Choroid plexus epithelial cell (primary cell): ENCODE measurements around the gene TRIM33.
A peak's percentile ranks its signal among the peaks of the same experiment; 100 is the strongest.

Experiments
- DNase-seq: peaks from one replicate; pipeline ENCODE4 v3.0.0-alpha.2; 2010; ENCODE audit warnings: low read depth
- H3K4me3 ChIP-seq: 2 replicates; pipeline ENCODE4 v1.5.1; 2011; ENCODE audit warnings: low read depth, mild to moderate bottlenecking, control low read depth, low read length, moderate library complexity
- TF ChIP-seq, protein P1 (sequence below): conservative IDR thresholded peaks from 2 replicates; pipeline ENCODE4 v1.5.1; 2011; ENCODE audit warnings: low read depth, mild to moderate bottlenecking, control low read depth, inconsistent platforms, low read length, moderate library complexity

TRIM33 gene

DNA sequence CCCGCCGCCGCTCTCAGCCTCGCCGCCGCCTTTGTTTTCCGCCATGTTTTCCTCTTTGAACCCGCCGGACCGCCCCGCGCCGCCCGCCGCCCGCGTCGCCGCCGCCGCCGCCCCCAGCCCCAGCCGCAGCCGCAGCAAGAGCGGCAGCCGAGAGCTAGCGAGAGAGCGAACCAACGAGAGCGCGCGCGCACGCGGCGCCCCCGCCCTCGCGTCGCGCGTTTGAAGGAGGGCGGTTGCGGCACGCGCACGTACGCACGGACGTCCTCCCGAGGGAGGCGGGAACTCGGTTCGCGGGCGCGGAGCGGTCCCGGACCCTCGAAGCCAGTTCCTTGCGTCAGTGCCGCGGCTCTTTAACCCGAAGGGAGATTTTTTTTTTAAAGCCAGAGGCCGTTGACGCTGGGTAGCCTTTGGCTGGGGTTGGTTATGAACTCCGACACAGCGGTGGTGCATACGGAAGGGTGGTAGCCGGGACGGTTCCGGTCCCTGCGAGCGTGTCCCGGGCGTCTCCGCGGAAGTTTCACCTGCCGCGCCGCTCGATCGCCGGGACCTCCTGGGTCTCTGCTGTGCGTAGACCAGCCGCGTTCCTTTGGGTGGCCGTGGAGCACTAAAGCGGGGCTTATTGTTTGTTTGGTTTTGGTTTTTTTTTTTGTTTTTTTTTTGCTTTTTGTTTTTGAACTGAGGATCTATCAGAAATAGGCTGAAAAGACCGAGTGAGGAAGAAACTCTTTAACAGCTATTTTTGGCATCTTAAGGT lies at the start of gene TRIM33:
Gene TRIM33 (minus strand): TSS at position 172 of the 754 bp plus-strand sequence. CDS start 127 bp downstream, at position 45.
- peak within 1 kb of the TSS; percentile 99 for H3K4me3 ChIP-seq
- TF ChIP-seq, protein P1, sequence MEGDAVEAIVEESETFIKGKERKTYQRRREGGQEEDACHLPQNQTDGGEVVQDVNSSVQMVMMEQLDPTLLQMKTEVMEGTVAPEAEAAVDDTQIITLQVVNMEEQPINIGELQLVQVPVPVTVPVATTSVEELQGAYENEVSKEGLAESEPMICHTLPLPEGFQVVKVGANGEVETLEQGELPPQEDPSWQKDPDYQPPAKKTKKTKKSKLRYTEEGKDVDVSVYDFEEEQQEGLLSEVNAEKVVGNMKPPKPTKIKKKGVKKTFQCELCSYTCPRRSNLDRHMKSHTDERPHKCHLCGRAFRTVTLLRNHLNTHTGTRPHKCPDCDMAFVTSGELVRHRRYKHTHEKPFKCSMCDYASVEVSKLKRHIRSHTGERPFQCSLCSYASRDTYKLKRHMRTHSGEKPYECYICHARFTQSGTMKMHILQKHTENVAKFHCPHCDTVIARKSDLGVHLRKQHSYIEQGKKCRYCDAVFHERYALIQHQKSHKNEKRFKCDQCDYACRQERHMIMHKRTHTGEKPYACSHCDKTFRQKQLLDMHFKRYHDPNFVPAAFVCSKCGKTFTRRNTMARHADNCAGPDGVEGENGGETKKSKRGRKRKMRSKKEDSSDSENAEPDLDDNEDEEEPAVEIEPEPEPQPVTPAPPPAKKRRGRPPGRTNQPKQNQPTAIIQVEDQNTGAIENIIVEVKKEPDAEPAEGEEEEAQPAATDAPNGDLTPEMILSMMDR: no peak

DNA sequence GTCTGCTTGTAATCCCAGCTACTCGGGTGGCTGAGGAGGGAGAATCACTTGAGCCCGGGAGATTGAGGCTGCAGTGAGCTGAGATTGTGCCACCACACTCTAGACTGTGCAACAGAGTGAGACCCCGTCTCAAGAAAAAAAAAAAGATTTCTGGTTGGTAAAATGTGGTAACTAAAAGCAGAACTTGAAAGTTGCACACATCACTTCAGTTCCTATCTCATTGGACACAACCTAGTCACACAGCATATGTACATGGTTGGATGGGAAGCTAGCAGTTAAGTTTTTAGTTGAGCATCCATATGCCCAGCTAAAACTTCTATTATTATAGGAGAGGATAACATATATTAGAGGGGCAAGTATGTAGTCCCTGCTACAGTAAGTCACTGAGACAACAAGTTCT lies 48.4 kb upstream of the TRIM33 start:
- no peak overlapping the region for H3K4me3 ChIP-seq
- DNase-seq: no peak
- TF ChIP-seq, protein P1: no peak

More for the DNA sequence above, at the start of gene TRIM33:
- DNase-seq: peak; percentile 95

DNA sequence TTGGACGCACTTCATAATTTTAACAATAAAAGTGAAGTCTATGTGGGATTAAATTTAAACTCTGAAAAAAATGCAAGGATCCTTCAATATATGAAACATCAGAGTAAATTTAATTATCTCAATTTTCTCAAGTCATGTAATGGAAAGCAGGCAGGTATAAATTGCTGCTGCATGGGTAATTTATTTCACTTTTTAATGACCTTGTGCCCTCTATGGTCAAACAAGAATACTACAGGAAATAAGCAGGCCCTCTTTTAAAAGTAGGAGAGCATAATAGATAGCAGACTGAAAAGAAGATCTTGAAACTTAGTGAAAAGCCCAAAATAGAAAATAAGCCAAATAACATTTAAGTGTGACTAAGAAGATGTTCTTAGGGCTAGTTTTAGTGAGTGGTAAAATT lies 47.5 kb upstream of the TRIM33 start:
- TF ChIP-seq, protein P1: no peak
- H3K4me3 ChIP-seq: no peak overlapping the region
- peak; percentile 26 for DNase-seq

DNA sequence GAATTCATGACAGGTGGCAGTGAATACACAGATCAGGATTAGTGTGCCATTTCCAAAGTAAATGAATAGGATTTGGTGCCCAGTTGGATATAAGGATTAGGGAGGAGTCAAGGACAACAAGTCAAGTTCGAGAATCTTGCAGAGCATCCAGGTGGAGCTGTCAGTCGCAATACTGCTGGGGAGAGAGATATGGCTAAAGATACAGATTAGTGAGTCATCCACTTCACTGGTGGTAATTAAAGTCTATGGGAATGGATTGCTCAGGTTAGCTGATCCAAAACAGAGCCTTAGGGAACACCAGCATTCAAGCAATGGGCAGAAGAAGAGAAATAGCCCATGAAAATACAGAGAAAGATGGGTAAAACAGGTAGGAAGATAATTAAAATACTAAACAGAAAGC lies 43.6 kb upstream of the TRIM33 start:
- no peak for DNase-seq
- no peak overlapping the region for H3K4me3 ChIP-seq
- TF ChIP-seq, protein P1: no peak

DNA sequence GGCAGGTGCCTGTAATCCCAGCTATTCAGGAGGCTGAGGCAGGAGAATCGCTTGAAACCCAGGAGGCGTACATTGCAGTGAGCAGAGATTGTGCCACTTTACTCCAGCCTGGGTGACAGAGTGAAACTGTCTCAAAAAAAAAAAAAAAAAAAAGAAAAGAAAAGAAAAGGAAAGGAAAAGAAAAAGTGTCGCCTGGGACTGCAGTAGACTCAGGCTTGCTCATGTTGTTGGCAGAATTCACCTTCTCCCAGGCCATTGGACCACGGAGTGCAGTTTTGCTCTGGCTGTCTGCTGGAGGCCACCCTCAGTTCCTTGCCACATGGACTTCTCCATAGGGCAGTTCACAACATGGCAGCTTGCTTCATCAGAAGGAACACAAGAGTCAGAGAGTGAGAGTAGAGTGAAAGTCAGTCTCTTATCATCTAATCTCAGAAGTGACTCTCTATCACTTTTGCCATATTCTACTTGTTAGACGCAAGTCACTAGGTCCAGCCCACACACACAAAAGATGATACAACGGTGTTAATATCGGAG lies 41.2 kb upstream of the TRIM33 start:
- TF ChIP-seq, protein P1: no peak
- DNase-seq: no peak
- H3K4me3 ChIP-seq: no peak overlapping the region

DNA sequence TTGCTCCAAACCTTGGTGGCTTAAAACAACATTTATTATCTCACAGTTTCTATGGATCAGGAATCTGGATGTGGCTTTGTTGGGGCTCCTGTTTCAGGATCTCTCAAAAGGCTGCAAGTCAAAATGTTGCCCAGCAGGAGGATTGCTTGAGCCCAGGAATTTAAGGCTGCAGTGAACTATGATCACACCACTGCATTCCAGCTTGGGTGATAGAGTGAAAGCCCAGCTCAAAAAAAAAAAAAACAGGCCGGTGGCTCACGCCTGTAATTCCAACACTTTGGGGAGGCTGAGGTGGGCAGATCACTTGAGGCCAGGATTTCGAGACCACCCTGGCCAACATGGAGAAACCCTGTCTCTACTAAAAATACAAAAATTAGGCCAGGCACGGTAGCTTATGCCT lies 40.4 kb upstream of the TRIM33 start:
- peak; percentile 20 for DNase-seq
- TF ChIP-seq, protein P1: peak; percentile 9
- no peak overlapping the region for H3K4me3 ChIP-seq

DNA sequence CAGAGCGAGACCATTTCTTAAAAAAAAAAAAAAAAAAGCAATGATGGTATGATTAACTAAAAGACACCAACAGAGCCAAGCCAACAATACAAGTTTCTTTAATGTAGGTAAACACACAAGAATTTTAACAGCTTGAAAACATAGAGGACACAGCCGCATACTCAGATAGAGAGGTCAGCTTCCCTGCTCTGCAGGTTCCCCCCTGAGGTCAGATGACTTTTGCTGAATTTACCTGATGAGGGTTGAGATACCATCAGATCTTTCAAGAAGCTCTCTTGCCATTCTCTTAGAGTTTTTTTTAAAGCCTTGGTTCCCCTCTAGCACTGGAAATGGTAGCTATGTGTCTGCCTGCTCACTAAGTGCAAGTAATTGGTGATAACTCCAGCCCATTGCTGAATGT lies 39.3 kb upstream of the TRIM33 start:
- DNase-seq: no peak
- TF ChIP-seq, protein P1: no peak
- no peak overlapping the region for H3K4me3 ChIP-seq
